Activated T-cell treated with anti-CD3 and anti-CD28 coated beads, Interleukin-2, amount 50 U/mL, for 72 hours (primary cell): ENCODE results near the gene NCK2. TPM values are rescaled to one million over a fixed set of nuclear protein-coding genes. Genes with fewer than 3 reads are reported as not detected.
"Not testable (repeated sequence)": the region's sequence is repeated elsewhere in the genome, so short reads cannot be mapped to it uniquely, and the experiment has no call there.

ENCODE experiments used
- ATAC-seq, 2 donors: fragments of 150-1000 bp; cut with Tn5 transposase; replicated peaks in 1 of 2; 2 replicates each; pipeline ENCODE4 v1.10.0; 2021; ENCODE audit warnings: moderate library complexity in 2 of 2, mild to moderate bottlenecking in 1 of 2
- DNase-seq, 2 donors: peaks; one replicate each; pipeline ENCODE4 v3.0.0; 2021 to 2022; ENCODE audit warnings: mixed read lengths in 1 of 2
- H3K27ac Mint-ChIP-seq: one replicate; pipeline ENCODE4 v1.8.0; 2022; ENCODE audit warnings: mild to moderate bottlenecking, moderate library complexity, mixed read lengths
- H3K27me3 Mint-ChIP-seq: one replicate; pipeline ENCODE4 v1.8.0; 2022; ENCODE audit warnings: low read depth, mixed read lengths
- H3K36me3 Mint-ChIP-seq, 2 donors: one replicate each; pipeline ENCODE4 v1.8.0; 2022; ENCODE audit warnings: mixed read lengths in 2 of 2, mild to moderate bottlenecking in 1 of 2; ENCODE audit not compliant: insufficient read depth in 2 of 2
- H3K4me1 Mint-ChIP-seq: one replicate; pipeline ENCODE4 v1.8.0; 2022; ENCODE audit warnings: low read depth, mixed read lengths
- H3K4me3 Mint-ChIP-seq, 2 donors: one replicate each; pipeline ENCODE4 v1.8.0; 2022; ENCODE audit warnings: mild to moderate bottlenecking in 2 of 2, mixed read lengths in 2 of 2, moderate library complexity in 2 of 2
- H3K9me3 Mint-ChIP-seq, 2 donors: one replicate each; pipeline ENCODE4 v1.8.0; 2022; ENCODE audit warnings: mixed read lengths in 2 of 2
- total RNA-seq, 2 donors: library from RNA; stranded (reverse); gene quantifications; one replicate each; pipeline ENCODE4 v1.2.3, GENCODE V29; 2022

The NCK2 gene
- total RNA-seq, 2 donors from 2014 or later = 159 to 161 TPM

GRCh38 chr2:105751272-105751671, 6.6 kb downstream of the NCK2 start:
- ATAC-seq (no peak), DNase-seq (no peak)
- Mint-ChIP-seq H3K27me3 (no peaks in the 10 kb centered on the region), H3K36me3 (peaks cover 47 to 62% of the 10 kb centered on the region in 2 donors), H3K4me3 (peak overlapping the region; percentile 95 to 96), H3K4me1 (peaks cover 98% of the 10 kb centered on the region), H3K27ac (peak overlapping the region; percentile 97), H3K9me3 (no peaks in the 10 kb centered on the region)

GRCh38 chr2:105752691-105753358, 8.1 kb downstream of the NCK2 start:
- Mint-ChIP-seq H3K9me3 (no peaks in the 10 kb centered on the region), H3K36me3 (peaks cover 36 to 56% of the 10 kb centered on the region in 2 donors), H3K27me3 (no peaks in the 10 kb centered on the region), H3K4me3 (peak overlapping the region; percentile 74 to 93), H3K4me1 (peaks cover 99% of the 10 kb centered on the region), H3K27ac (peak overlapping the region; percentile 98)
- DNase-seq (no peak), ATAC-seq (peak in 1 of 2 donors; percentile 14)

- H3K27ac Mint-ChIP-seq = peak overlapping the region; percentile 98
- peak overlapping the region; percentile 74 to 93 for H3K4me3 Mint-ChIP-seq
Measured at GRCh38 chr2:105753380-105753779, 8.7 kb downstream of the NCK2 start.

GRCh38 chr2:105754011-105754410, 9.3 kb downstream of the NCK2 start:
- Mint-ChIP-seq H3K36me3 (peaks cover 30 to 53% of the 10 kb centered on the region in 2 donors), H3K4me3 (peak overlapping the region; percentile 74 to 93), H3K4me1 (peaks cover 100% of the 10 kb centered on the region), H3K27me3 (no peaks in the 10 kb centered on the region), H3K27ac (peak overlapping the region; percentile 98), H3K9me3 (no peaks in the 10 kb centered on the region)
- ATAC-seq = peak; percentile 69 to 78
- DNase-seq = peak; percentile 71

More at GRCh38 chr2:105753380-105753779, 8.7 kb downstream of the NCK2 start:
- H3K4me1 Mint-ChIP-seq = peaks cover 99% of the 10 kb centered on the region
- no peaks in the 10 kb centered on the region for H3K9me3 Mint-ChIP-seq
- ATAC-seq (no peak), DNase-seq (no peak)
- peaks cover 32 to 55% of the 10 kb centered on the region in 2 donors for H3K36me3 Mint-ChIP-seq
- no peaks in the 10 kb centered on the region for H3K27me3 Mint-ChIP-seq

- Mint-ChIP-seq H3K27ac (peak overlapping the region; percentile 98), H3K4me3 (peak overlapping the region; percentile 74 to 93), H3K9me3 (no peaks in the 10 kb centered on the region), H3K27me3 (no peaks in the 10 kb centered on the region), H3K4me1 (peaks cover 100% of the 10 kb centered on the region), H3K36me3 (peaks cover 26 to 48% of the 10 kb centered on the region in 2 donors)
- no peak for DNase-seq
- ATAC-seq = no peak
Measured at GRCh38 chr2:105754994-105755393, 10.3 kb downstream of the NCK2 start.

GRCh38 chr2:105755895-105756294, 11.2 kb downstream of the NCK2 start:
- Mint-ChIP-seq H3K27me3 (no peaks in the 10 kb centered on the region), H3K4me1 (peaks cover 100% of the 10 kb centered on the region), H3K4me3 (peak overlapping the region; percentile 74 to 93), H3K36me3 (peaks cover 25 to 39% of the 10 kb centered on the region in 2 donors), H3K9me3 (no peaks in the 10 kb centered on the region), H3K27ac (peak overlapping the region; percentile 98)
- DNase-seq = no peak
- no peak for ATAC-seq

GRCh38 chr2:105756435-105756834, 11.7 kb downstream of the NCK2 start:
- no peaks in the 10 kb centered on the region for H3K9me3 Mint-ChIP-seq
- H3K27me3 Mint-ChIP-seq = no peaks in the 10 kb centered on the region
- H3K4me3 Mint-ChIP-seq = peak overlapping the region; percentile 74 to 93
- peak overlapping the region; percentile 98 for H3K27ac Mint-ChIP-seq
- ATAC-seq (no peak), DNase-seq (no peak)
- peaks cover 20 to 33% of the 10 kb centered on the region in 2 donors for H3K36me3 Mint-ChIP-seq
- H3K4me1 Mint-ChIP-seq = peaks cover 100% of the 10 kb centered on the region

- H3K9me3 Mint-ChIP-seq = not testable (repeated sequence)
- peak overlapping the region; percentile 98 for H3K27ac Mint-ChIP-seq
- H3K36me3 Mint-ChIP-seq = peaks cover 17 to 31% of the 10 kb centered on the region in 2 donors
Measured at GRCh38 chr2:105756865-105757264, 12.2 kb downstream of the NCK2 start.

GRCh38 chr2:105757433-105757832, 12.7 kb downstream of the NCK2 start:
- Mint-ChIP-seq H3K36me3 (peaks cover 17 to 33% of the 10 kb centered on the region in 2 donors), H3K27me3 (no peaks in the 10 kb centered on the region)
- ATAC-seq = no peak

More at GRCh38 chr2:105756865-105757264, 12.2 kb downstream of the NCK2 start:
- not testable (repeated sequence) for ATAC-seq, H3K27me3 Mint-ChIP-seq, DNase-seq
- Mint-ChIP-seq H3K4me1 (peaks cover 100% of the 10 kb centered on the region), H3K4me3 (peak overlapping the region; percentile 74 to 93)

GRCh38 chr2:105760191-105760590, 15.5 kb downstream of the NCK2 start:
- peak overlapping the region; percentile 97 for H3K27ac Mint-ChIP-seq
- ATAC-seq = no peak
- H3K27me3 Mint-ChIP-seq = no peaks in the 10 kb centered on the region
- H3K4me1 Mint-ChIP-seq = peaks cover 100% of the 10 kb centered on the region
- H3K36me3 Mint-ChIP-seq = peaks cover 7 to 20% of the 10 kb centered on the region in 2 donors
- no peak for DNase-seq
- H3K4me3 Mint-ChIP-seq = peak overlapping the region; percentile 80 to 85
- no peaks in the 10 kb centered on the region for H3K9me3 Mint-ChIP-seq

More at GRCh38 chr2:105757433-105757832, 12.7 kb downstream of the NCK2 start:
- Mint-ChIP-seq H3K27ac (peak overlapping the region; percentile 98), H3K4me3 (peak overlapping the region; percentile 74 to 93), H3K4me1 (peaks cover 100% of the 10 kb centered on the region), H3K9me3 (no peaks in the 10 kb centered on the region)
- DNase-seq = no peak

GRCh38 chr2:105760639-105761337, 16.1 kb downstream of the NCK2 start:
- no peaks in the 10 kb centered on the region for H3K9me3 Mint-ChIP-seq
- DNase-seq (no peak), ATAC-seq (peak; percentile 54 to 72)
- H3K4me3 Mint-ChIP-seq = peak overlapping the region; percentile 80 to 85
- H3K27me3 Mint-ChIP-seq = no peaks in the 10 kb centered on the region
- H3K36me3 Mint-ChIP-seq = peaks cover 5 to 21% of the 10 kb centered on the region in 2 donors
- H3K4me1 Mint-ChIP-seq = peaks cover 100% of the 10 kb centered on the region
- peak overlapping the region; percentile 97 for H3K27ac Mint-ChIP-seq

GRCh38 chr2:105761931-105762515, 17.3 kb downstream of the NCK2 start:
- Mint-ChIP-seq H3K27ac (peak overlapping the region; percentile 97), H3K9me3 (no peaks in the 10 kb centered on the region), H3K36me3 (peaks cover 7 to 19% of the 10 kb centered on the region in 2 donors), H3K27me3 (no peaks in the 10 kb centered on the region), H3K4me3 (peak overlapping the region; percentile 80 to 85), H3K4me1 (peaks cover 100% of the 10 kb centered on the region)
- ATAC-seq (peak in 1 of 2 donors; percentile 22), DNase-seq (no peak)

- peaks cover 10 to 21% of the 10 kb centered on the region in 2 donors for H3K36me3 Mint-ChIP-seq
- peak overlapping the region; percentile 10 to 85 for H3K4me3 Mint-ChIP-seq
- H3K4me1 Mint-ChIP-seq = peaks cover 100% of the 10 kb centered on the region
- ATAC-seq (no peak), DNase-seq (no peak)
- no peaks in the 10 kb centered on the region for H3K27me3 Mint-ChIP-seq
- peak overlapping the region; percentile 97 for H3K27ac Mint-ChIP-seq
- no peaks in the 10 kb centered on the region for H3K9me3 Mint-ChIP-seq
Measured at GRCh38 chr2:105763076-105763475, 18.4 kb downstream of the NCK2 start.
